ENCODE results near the gene GLB1L2.

Gene GLB1L2

DNA sequence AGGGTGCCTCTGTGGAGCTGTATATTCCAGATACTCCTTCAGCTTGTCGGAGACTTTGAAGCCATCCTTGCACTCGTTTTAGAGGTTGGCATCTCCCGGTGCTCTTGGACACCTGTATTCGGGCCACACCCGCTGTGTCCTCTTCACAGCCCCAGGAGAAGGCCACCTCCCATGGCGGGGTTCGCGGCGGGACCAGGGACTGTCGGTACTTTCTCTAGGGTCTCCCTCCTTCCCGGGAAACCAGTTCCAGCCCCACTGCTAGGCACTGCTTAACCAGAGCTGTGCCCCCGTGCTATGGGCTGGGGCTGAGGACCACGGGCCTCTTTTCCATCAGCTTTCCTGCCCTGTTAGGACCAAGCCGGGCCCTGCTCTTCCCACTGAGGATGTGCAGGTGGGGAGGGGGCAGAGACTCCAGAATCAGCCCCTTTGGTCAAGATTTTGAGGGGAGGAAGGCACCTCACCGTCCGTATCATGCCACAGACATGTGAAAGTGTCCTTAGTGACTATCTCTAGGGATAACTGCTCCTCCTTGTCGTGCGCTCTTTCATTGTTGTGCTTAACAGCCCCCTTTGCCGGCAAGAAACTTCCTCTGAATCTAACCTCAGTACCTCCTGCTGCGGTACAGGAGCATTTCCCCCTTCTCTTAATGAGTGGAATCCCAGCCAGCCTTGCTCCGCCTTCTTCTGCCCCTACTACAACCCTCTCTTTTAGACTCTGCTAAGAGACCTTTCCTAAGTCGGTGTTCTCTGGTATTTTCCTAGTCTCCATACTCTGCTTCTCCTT, 81.4 kb downstream of the GLB1L2 start:
- TF ChIP-seq GATA3 (IDR thresholded peaks at IDR 0.05; ENCODE audit: low read depth, low read length) (no peak), GATA2 (IDR thresholded peaks at IDR 0.05; ENCODE audit: low read depth, low read length) (no peak)

GRCh38 chr11:134413826-134414731, 82.3 kb downstream of the GLB1L2 start:
- no peak; the same call in 1 of the 2 replicates for TF ChIP-seq GATA2 (IDR thresholded peaks at IDR 0.05; ENCODE audit: low read depth, low read length)
- no peak for TF ChIP-seq GATA3 (IDR thresholded peaks at IDR 0.05; ENCODE audit: low read depth, low read length)

DNA sequence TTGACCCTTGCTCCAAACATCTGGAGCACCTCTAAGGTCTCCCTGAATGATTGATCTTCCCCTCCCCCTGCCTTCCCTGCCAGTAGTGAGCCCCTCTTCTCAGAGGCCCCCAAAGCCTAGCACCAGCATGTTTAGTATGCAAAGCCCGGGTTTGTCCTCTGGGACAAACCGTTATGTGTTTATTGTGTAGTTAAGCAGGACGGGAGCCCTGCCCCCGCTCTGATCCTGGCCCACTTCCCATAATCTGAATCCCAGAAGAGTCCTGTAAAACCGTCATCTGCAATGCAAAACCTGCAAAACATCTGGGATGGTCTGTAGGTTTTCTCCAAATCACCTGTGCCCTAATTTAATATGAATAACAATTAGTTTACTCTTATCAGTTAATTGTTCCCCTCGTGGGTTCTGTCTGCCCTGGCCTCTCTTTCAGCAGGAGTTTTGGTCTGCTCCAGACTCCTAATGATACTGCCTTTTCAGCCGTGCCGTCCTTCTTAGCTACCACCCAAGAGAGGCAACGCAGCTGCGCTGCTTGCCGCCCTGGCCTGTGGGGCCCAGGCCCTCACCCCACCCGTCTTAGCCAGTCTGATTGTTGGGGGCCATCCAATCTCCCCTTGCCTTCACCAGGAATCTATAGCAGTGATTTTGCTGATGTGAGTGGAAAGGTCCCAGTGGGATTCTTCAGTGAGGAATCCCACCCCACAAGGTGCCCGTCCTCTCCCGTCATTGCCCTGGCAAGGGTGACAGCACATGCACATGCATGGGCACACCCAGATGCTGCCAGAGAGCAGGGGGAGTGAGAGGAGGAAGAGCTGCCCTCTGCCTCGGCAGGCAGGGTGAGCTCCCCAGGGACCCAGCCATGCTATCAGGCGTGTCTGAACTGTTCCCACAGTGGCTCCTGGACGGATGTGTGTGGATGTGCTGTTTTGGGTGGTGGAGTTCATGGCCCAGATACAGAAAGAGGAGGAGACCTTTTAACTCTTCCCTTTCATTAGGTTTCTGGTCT, 83.3 kb downstream of the GLB1L2 start:
- TF ChIP-seq GATA2 (IDR thresholded peaks at IDR 0.05; ENCODE audit: low read depth, low read length) (no peak), GATA3 (IDR thresholded peaks at IDR 0.05; ENCODE audit: low read depth, low read length) (no peak)

- no peak for TF ChIP-seq GATA2 (IDR thresholded peaks at IDR 0.05; ENCODE audit: low read depth, low read length)
- TF ChIP-seq GATA3 (IDR thresholded peaks at IDR 0.05; ENCODE audit: low read depth, low read length): no peak
These were observed 84.9 kb downstream of the GLB1L2 start for GRCh38 chr11:134416726-134417125.

GRCh38 chr11:134417871-134418840, 86.4 kb downstream of the GLB1L2 start:
- TF ChIP-seq GATA2 (IDR thresholded peaks at IDR 0.05; ENCODE audit: low read depth, low read length) (peak; percentile 64), GATA3 (IDR thresholded peaks at IDR 0.05; ENCODE audit: low read depth, low read length) (no peak)

DNA sequence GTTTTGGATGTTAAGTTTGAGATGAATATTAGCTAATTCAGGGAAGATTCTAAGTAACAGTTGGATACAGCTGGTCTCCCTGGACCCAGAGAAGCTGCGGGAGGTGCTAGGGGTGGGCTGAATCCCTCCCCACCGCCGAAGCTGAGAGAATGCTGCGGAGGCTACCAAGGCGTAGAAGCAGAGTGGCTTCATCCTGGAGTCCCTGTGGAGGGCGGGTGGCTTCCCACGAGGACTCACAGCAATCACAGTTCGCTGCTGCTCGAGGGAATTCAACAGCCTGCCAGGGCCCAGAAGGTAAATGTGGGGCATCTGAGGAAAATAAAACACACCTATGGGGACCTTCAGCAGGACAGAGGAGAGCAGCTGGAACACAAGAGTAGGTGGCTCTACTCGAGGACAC, 91.3 kb downstream of the GLB1L2 start:
- no peak for TF ChIP-seq GATA2 (IDR thresholded peaks at IDR 0.05; ENCODE audit: low read depth, low read length)

DNA sequence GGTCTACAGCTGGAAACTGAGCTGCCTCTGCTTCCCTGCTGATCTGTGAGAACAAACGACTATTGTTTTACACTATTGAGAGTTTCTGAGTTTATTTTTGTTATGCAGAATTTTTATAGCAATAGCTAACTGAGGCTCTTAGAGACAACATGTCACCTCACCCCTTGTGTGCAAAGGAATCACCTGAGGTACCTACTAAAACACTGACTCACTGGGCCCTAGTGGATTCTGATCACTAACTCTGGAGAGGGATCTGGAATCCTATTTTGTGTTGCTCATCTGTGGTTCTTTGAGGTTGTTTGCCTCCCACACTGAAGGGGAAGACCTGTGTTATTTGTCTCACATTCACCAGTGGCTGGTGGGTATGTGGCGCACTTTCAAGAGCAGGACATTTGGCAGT, 93.6 kb downstream of the GLB1L2 start:
- no peak for TF ChIP-seq GATA3 (IDR thresholded peaks at IDR 0.05; ENCODE audit: low read depth, low read length)
